HEK293 (cell line): ENCODE measurements around the gene BCAS3.

ENCODE experiments used
- CTCF ChIA-PET: fragments of 350-600 bp; formaldehyde crosslinking; extraction: SDS; loops from one replicate; lab custom pipeline; 2021; ENCODE audit warnings: antibody characterized with exemption; lab: Yijun Ruan, JAX
- POLR2A ChIA-PET: fragments of 300-600 bp; formaldehyde crosslinking; extraction: SDS; loops from one replicate; lab custom pipeline; 2020; ENCODE audit warnings: antibody characterized with exemption, inconsistent platforms; lab: Yijun Ruan, JAX
- H3K27ac ChIP-seq: fragments of 200-500 bp; sonication (Bioruptor generic); 2 replicates; pipeline ENCODE4 v1.5.1; 2014; ENCODE audit warnings: low read depth, low read length, control low read depth, inconsistent platforms; ENCODE audit errors: extremely low read depth
- H3K36me3 ChIP-seq, 2 experiments: fragments of 200-500 bp in 1 of 2; sonication (Bioruptor generic) in 1 of 2; 1 replicate in 1 of 2; 2 replicates in 1 of 2; pipeline ENCODE4 v1.5.1; 2014 to 2017; ENCODE audit warnings: inconsistent platforms in 2 of 2, low read length in 2 of 2; ENCODE audit not compliant: control insufficient read depth in 2 of 2, insufficient read depth in 1 of 2
- H3K4me1 ChIP-seq: fragments of 200-500 bp; sonication (Bioruptor generic); 2 replicates; pipeline ENCODE4 v1.5.1; 2014; ENCODE audit warnings: mild to moderate bottlenecking, low read length, inconsistent platforms; ENCODE audit not compliant: control insufficient read depth, insufficient read depth
- H3K4me3 ChIP-seq: 2 replicates; pipeline ENCODE4 v1.5.1; 2011; ENCODE audit warnings: low read depth, mild to moderate bottlenecking, control low read depth, low read length, moderate library complexity
- H3K9me3 ChIP-seq: fragments of 200-500 bp; sonication (Bioruptor generic); 2 replicates; pipeline ENCODE4 v1.5.1; 2014; ENCODE audit warnings: low read depth, low read length, inconsistent platforms; ENCODE audit not compliant: control insufficient read depth, insufficient read depth
- OSR2 ChIP-seq: fragments of 450-650 bp; formaldehyde crosslinking; IDR thresholded peaks from 2 replicates; pipeline ENCODE4 v1.5.1; 2016; ENCODE audit warnings: missing biosample characterization, missing genetic modification characterization
- SP3 ChIP-seq: fragments of 450-650 bp; formaldehyde crosslinking; IDR thresholded peaks from 2 replicates; pipeline ENCODE4 v1.5.1; 2016; ENCODE audit warnings: missing biosample characterization, missing genetic modification characterization
- ZFP3 ChIP-seq: fragments of 450-650 bp; formaldehyde crosslinking; IDR thresholded peaks from 2 replicates; pipeline ENCODE4 v1.5.1; 2016; ENCODE audit warnings: low read depth, missing biosample characterization, missing genetic modification characterization
- ZNF23 ChIP-seq: fragments of 450-650 bp; formaldehyde crosslinking; IDR thresholded peaks from 2 replicates; pipeline ENCODE4 v1.5.1; 2016; ENCODE audit warnings: missing biosample characterization, missing genetic modification characterization, borderline replicate concordance
- ZNF248 ChIP-seq: fragments of 450-650 bp; formaldehyde crosslinking; IDR thresholded peaks from 2 replicates; pipeline ENCODE4 v1.5.1; 2017; ENCODE audit warnings: missing biosample characterization, missing genetic modification characterization
- ZNF280C ChIP-seq: fragments of 450-650 bp; formaldehyde crosslinking; IDR thresholded peaks from 2 replicates; pipeline ENCODE4 v1.5.1; 2016; ENCODE audit warnings: missing biosample characterization, missing genetic modification characterization
- ZNF354C ChIP-seq: fragments of 450-650 bp; formaldehyde crosslinking; IDR thresholded peaks from 2 replicates; pipeline ENCODE4 v1.5.1; 2016; ENCODE audit warnings: missing biosample characterization, missing genetic modification characterization, low read depth, borderline replicate concordance
- ZNF48 ChIP-seq: fragments of 450-650 bp; formaldehyde crosslinking; IDR thresholded peaks from 2 replicates; pipeline ENCODE4 v1.5.1; 2016; ENCODE audit warnings: missing biosample characterization, missing genetic modification characterization
- ZNF560 ChIP-seq: fragments of 450-650 bp; formaldehyde crosslinking; IDR thresholded peaks from 2 replicates; pipeline ENCODE4 v1.5.1; 2017; ENCODE audit warnings: missing biosample characterization, missing genetic modification characterization, borderline replicate concordance
- ZNF561 ChIP-seq: fragments of 450-650 bp; IDR thresholded peaks from 2 replicates; pipeline ENCODE4 v1.5.1; 2018; ENCODE audit warnings: missing biosample characterization, missing genetic modification characterization, borderline replicate concordance
- ZNF600 ChIP-seq: fragments of 450-650 bp; formaldehyde crosslinking; IDR thresholded peaks from 2 replicates; pipeline ENCODE4 v1.5.1; 2016; ENCODE audit warnings: missing biosample characterization, missing genetic modification characterization
- ZNF677 ChIP-seq: fragments of 450-650 bp; IDR thresholded peaks from 2 replicates; pipeline ENCODE4 v1.5.0; 2018; ENCODE audit warnings: missing biosample characterization, mild to moderate bottlenecking, missing genetic modification characterization, moderate library complexity
- TF ChIP-seq, protein P1 (sequence below): fragments of 450-650 bp; IDR thresholded peaks from 2 replicates; pipeline ENCODE4 v1.5.1; 2018; ENCODE audit warnings: missing biosample characterization, missing genetic modification characterization
- TF ChIP-seq, protein P2 (sequence below): fragments of 450-650 bp; formaldehyde crosslinking; conservative IDR thresholded peaks from 2 replicates; pipeline ENCODE4 v1.5.1; 2016; ENCODE audit warnings: low read depth, missing biosample characterization, missing genetic modification characterization
- TF ChIP-seq, protein P3 (sequence below): fragments of 450-650 bp; formaldehyde crosslinking; IDR thresholded peaks from 2 replicates; pipeline ENCODE4 v1.5.1; 2016; ENCODE audit warnings: missing biosample characterization, missing genetic modification characterization
- TF ChIP-seq, protein P4 (sequence below): fragments of 450-650 bp; formaldehyde crosslinking; IDR thresholded peaks from 2 replicates; pipeline ENCODE4 v1.5.1; 2016; ENCODE audit warnings: missing biosample characterization, missing genetic modification characterization
- TF ChIP-seq, protein P5 (sequence below): fragments of 450-650 bp; formaldehyde crosslinking; IDR thresholded peaks from 2 replicates; pipeline ENCODE4 v1.5.1; 2017; ENCODE audit warnings: missing biosample characterization, missing genetic modification characterization

The BCAS3 gene

GRCh38 chr17:61419496-61420046, 741.9 kb downstream of the BCAS3 start (continued):
- TF ChIP-seq ZNF677 (tag by site-specific recombination) = no peak

DNA sequence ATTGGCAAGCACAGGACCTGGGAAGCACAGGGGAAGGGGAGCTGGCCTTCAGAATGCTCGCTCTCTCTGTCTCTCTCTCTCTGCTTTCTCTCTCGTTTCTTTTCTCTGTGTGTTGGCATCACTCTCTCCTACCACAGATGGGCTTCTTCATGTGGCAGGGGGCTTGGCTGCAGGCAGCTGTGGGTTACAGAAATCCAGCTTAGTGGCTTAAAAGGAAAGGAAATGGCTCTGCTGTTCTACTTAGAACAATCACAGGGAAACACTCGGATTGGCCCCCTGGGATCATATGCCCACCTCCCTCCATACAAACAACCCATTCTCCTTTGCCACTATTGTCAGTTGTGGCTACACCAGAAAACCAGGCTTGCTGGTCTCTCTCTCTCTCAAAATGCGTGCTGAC, 742.4 kb downstream of the BCAS3 start:
- POLR2A ChIA-PET = interaction anchor here (0.6 kb wide), 2 partner anchors 245 to 889 kb away, joined by 3 read pairs; no protein-coding TSS in a partner anchor
- H3K9me3 ChIP-seq = no peaks in the 10 kb centered on the region
- H3K36me3 ChIP-seq = no peaks in the 10 kb centered on the region
- no peak overlapping the region for H3K4me3 ChIP-seq
- no peak for TF ChIP-seq ZNF561 (tag by site-specific recombination)
- no peak for TF ChIP-seq ZNF600 (tag by site-specific recombination)
- TF ChIP-seq ZNF354C (tag by site-specific recombination) = no peak
- TF ChIP-seq ZNF23 (tag by site-specific recombination) = no peak
- no peak for TF ChIP-seq ZFP3 (tag by site-specific recombination)
- TF ChIP-seq, protein P1, sequence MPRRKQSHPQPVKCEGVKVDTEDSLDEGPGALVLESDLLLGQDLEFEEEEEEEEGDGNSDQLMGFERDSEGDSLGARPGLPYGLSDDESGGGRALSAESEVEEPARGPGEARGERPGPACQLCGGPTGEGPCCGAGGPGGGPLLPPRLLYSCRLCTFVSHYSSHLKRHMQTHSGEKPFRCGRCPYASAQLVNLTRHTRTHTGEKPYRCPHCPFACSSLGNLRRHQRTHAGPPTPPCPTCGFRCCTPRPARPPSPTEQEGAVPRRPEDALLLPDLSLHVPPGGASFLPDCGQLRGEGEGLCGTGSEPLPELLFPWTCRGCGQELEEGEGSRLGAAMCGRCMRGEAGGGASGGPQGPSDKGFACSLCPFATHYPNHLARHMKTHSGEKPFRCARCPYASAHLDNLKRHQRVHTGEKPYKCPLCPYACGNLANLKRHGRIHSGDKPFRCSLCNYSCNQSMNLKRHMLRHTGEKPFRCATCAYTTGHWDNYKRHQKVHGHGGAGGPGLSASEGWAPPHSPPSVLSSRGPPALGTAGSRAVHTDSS (tag by site-specific recombination) = no peak
- no peak for TF ChIP-seq ZNF48 (tag by site-specific recombination)
- no peak for TF ChIP-seq OSR2 (tag by site-specific recombination)
- TF ChIP-seq, protein P2, sequence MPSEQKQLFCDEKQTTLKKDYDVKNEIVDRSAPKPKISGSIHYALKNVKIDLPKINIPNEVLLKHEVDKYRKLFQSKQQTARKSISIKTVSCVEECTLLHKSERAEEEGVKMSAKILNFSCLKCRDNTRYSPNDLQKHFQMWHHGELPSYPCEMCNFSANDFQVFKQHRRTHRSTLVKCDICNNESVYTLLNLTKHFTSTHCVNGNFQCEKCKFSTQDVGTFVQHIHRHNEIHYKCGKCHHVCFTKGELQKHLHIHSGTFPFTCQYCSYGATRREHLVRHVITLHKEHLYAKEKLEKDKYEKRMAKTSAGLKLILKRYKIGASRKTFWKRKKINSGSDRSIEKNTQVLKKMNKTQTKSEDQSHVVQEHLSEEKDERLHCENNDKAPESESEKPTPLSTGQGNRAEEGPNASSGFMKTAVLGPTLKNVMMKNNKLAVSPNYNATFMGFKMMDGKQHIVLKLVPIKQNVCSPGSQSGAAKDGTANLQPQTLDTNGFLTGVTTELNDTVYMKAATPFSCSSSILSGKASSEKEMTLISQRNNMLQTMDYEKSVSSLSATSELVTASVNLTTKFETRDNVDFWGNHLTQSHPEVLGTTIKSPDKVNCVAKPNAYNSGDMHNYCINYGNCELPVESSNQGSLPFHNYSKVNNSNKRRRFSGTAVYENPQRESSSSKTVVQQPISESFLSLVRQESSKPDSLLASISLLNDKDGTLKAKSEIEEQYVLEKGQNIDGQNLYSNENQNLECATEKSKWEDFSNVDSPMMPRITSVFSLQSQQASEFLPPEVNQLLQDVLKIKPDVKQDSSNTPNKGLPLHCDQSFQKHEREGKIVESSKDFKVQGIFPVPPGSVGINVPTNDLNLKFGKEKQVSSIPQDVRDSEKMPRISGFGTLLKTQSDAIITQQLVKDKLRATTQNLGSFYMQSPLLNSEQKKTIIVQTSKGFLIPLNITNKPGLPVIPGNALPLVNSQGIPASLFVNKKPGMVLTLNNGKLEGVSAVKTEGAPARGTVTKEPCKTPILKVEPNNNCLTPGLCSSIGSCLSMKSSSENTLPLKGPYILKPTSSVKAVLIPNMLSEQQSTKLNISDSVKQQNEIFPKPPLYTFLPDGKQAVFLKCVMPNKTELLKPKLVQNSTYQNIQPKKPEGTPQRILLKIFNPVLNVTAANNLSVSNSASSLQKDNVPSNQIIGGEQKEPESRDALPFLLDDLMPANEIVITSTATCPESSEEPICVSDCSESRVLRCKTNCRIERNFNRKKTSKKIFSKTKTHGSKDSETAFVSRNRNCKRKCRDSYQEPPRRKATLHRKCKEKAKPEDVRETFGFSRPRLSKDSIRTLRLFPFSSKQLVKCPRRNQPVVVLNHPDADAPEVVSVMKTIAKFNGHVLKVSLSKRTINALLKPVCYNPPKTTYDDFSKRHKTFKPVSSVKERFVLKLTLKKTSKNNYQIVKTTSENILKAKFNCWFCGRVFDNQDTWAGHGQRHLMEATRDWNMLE (tag by site-specific recombination) = no peak
- no peak for TF ChIP-seq ZNF280C (tag by site-specific recombination)
- TF ChIP-seq ZNF248 (tag by site-specific recombination) = no peak
- TF ChIP-seq, protein P3, sequence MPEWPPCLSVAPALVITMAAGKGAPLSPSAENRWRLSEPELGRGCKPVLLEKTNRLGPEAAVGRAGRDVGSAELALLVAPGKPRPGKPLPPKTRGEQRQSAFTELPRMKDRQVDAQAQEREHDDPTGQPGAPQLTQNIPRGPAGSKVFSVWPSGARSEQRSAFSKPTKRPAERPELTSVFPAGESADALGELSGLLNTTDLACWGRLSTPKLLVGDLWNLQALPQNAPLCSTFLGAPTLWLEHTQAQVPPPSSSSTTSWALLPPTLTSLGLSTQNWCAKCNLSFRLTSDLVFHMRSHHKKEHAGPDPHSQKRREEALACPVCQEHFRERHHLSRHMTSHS (tag by site-specific recombination) = no peak
- no peak for TF ChIP-seq SP3 (tag by site-specific recombination)
- TF ChIP-seq, protein P4, sequence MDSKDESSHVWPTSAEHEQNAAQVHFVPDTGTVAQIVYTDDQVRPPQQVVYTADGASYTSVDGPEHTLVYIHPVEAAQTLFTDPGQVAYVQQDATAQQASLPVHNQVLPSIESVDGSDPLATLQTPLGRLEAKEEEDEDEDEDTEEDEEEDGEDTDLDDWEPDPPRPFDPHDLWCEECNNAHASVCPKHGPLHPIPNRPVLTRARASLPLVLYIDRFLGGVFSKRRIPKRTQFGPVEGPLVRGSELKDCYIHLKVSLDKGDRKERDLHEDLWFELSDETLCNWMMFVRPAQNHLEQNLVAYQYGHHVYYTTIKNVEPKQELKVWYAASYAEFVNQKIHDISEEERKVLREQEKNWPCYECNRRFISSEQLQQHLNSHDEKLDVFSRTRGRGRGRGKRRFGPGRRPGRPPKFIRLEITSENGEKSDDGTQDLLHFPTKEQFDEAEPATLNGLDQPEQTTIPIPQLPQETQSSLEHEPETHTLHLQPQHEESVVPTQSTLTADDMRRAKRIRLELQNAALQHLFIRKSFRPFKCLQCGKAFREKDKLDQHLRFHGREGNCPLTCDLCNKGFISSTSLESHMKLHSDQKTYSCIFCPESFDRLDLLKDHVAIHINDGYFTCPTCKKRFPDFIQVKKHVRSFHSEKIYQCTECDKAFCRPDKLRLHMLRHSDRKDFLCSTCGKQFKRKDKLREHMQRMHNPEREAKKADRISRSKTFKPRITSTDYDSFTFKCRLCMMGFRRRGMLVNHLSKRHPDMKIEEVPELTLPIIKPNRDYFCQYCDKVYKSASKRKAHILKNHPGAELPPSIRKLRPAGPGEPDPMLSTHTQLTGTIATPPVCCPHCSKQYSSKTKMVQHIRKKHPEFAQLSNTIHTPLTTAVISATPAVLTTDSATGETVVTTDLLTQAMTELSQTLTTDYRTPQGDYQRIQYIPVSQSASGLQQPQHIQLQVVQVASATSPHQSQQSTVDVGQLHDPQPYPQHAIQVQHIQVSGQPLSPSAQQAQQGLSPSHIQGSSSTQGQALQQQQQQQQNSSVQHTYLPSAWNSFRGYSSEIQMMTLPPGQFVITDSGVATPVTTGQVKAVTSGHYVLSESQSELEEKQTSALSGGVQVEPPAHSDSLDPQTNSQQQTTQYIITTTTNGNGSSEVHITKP (tag by site-specific recombination) = no peak
- no peak for TF ChIP-seq ZNF560 (tag by site-specific recombination)
- TF ChIP-seq, protein P5, sequence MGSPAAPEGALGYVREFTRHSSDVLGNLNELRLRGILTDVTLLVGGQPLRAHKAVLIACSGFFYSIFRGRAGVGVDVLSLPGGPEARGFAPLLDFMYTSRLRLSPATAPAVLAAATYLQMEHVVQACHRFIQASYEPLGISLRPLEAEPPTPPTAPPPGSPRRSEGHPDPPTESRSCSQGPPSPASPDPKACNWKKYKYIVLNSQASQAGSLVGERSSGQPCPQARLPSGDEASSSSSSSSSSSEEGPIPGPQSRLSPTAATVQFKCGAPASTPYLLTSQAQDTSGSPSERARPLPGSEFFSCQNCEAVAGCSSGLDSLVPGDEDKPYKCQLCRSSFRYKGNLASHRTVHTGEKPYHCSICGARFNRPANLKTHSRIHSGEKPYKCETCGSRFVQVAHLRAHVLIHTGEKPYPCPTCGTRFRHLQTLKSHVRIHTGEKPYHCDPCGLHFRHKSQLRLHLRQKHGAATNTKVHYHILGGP (tag by site-specific recombination) = no peak
- no peaks in the 10 kb centered on the region; the same call in 1 of the 2 replicates for H3K4me1 ChIP-seq
- no peak overlapping the region for H3K27ac ChIP-seq
- CTCF ChIA-PET = interaction anchor here (0.6 to 2.9 kb wide), 8 partner anchors 8 to 678 kb away, joined by 3 to 19 read pairs (median 3); no protein-coding TSS in a partner anchor
